PC-9 (cell line): ENCODE results near the gene DENND10.

Experiments used
- CTCF ChIP-seq: fragments of 200-600 bp; sonication (generic); conservative IDR thresholded peaks from 2 replicates; pipeline ENCODE4 v1.6.1; 2017; ENCODE audit warnings: mixed run types, antibody characterized with exemption, mild to moderate bottlenecking, moderate library complexity
- EZH2 ChIP-seq: fragments of 200-600 bp; sonication (generic); IDR thresholded peaks from 2 replicates; pipeline ENCODE4 v1.8.0; 2017; ENCODE audit warnings: antibody characterized with exemption, low read depth

- TF ChIP-seq CTCF (no peak), EZH2 (no peak)
Observed at GRCh38 chr10:119115926-119116325, 12.0 kb downstream of the DENND10 start.
